ENCODE measurements around the gene RBM43. TPM values are rescaled to one million over a fixed set of nuclear protein-coding genes. Genes with fewer than 3 reads are reported as not detected.

RBM43 gene
- total and polyA plus RNA-seq, 9 of the 15 experiments (the other 6 are each of a cell fraction or from before 2014, with no cell fraction given) = 1.3 to 6.9 (median 3.8) TPM

DNA sequence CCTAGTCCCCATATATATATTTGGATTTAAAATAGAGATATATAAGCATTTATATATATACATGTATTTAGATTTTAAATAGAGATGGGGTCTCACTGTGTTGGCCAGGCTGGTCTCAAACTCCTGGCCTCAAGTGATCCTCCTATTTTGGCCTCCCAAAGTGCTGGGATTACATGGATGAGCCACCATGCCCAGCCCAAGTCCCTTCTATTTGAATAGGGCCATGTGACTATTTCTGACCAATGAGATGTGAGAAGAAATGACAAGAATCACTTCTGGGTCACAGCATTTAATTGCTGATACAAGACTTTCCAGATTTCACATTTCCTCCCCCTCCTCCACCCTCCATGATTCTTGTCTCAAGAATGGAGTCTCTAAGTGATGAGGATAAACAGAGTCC, 6.4 kb upstream of the RBM43 start (continued):
- TF ChIP-seq, protein P1, sequence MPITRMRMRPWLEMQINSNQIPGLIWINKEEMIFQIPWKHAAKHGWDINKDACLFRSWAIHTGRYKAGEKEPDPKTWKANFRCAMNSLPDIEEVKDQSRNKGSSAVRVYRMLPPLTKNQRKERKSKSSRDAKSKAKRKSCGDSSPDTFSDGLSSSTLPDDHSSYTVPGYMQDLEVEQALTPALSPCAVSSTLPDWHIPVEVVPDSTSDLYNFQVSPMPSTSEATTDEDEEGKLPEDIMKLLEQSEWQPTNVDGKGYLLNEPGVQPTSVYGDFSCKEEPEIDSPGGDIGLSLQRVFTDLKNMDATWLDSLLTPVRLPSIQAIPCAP (CRISPR knock-in tag; IDR thresholded peaks at IDR 0.05; ENCODE audit: borderline replicate concordance) = no peak
- TF ChIP-seq RBM25 (IDR thresholded peaks at IDR 0.05; ENCODE audit: low read depth, low read length, severe bottlenecking) (peak; percentile 47), CCNT2 (IDR thresholded peaks at IDR 0.05; ENCODE audit: borderline replicate concordance, extremely low read depth, insufficient read length, low read depth, low read length) (no peak)

DNA sequence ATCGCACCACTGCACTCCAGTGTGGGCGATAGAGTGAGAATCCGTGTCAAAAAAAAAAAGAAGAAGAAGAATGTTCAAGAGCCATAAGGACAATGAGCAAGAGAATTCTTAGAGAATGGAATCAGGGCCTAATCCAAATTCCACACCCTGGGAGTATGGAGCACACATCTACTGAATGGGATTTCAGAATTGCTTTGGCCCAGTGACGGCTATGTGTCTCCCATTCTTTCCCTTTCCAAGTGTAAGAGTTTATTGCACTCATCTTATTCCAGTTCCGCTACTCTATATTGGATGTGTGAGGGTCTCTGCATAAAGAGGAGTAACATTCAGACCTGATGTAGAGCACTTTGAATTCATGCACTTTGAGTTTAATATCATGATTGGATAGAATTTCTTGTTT, 5.9 kb upstream of the RBM43 start:
- H3K4me1 ChIP-seq (replicated peaks in 1 of 2; ENCODE audit: control insufficient read depth in 2 of 2, insufficient read depth in 2 of 2, low read length in 2 of 2) = peaks cover 1 to 3% of the 10 kb centered on the region in 2 experiments; a peak in 1 of 5 replicates
- H3K27ac ChIP-seq (ENCODE audit: extremely low read depth, low read depth, low read length) = no peak overlapping the region
- H3K4me2 ChIP-seq (ENCODE audit: insufficient read depth, low read length) = no peak overlapping the region
- no peak overlapping the region for H3K4me3 ChIP-seq
- FAIRE-seq = no peak
- 76% methylated on average over 5 of the region's 5 CpGs for WGBS (ENCODE audit: insufficient coverage, low coverage, missing lambda C conversion rate)
- H3K9me1 ChIP-seq (ENCODE audit: control insufficient read depth, insufficient read depth, low read length) = no peaks in the 10 kb centered on the region
- ChIA-PET POLR2A (no interaction called here), CTCF (ENCODE audit: low intra/inter-chr PET ratio) (no interaction called here)
- intact Hi-C loops (cut with micrococcal nuclease) = no loop called here
- TF ChIP-seq BRD4 (IDR thresholded peaks at IDR 0.05) = no peak
- peak; percentile 99 for TF ChIP-seq ZNF584 (CRISPR knock-in tag; IDR thresholded peaks at IDR 0.05; ENCODE audit: low read depth)
- no peak for DNase-seq (ENCODE audit: extremely low read depth in 1 of 4, low spot score in 3 of 4)
- ATAC-seq = no peak
- peaks cover 11% of the 10 kb centered on the region; the same call in 1 of the 3 replicates for H3K36me3 ChIP-seq (ENCODE audit: control insufficient read depth, insufficient read depth, low read length)
- H2AFZ ChIP-seq (ENCODE audit: low read depth, low read length) = no peak overlapping the region
- H3K79me2 ChIP-seq (ENCODE audit: control insufficient read depth, insufficient read depth, low read length) = no peaks in the 10 kb centered on the region
- H3K9ac ChIP-seq (ENCODE audit: insufficient read depth in 1 of 2, low read depth in 2 of 2, low read length in 2 of 2) = no peak overlapping the region
- BruUV-seq (replicated peaks) = no TSS peak
- in situ Hi-C loops (cut with MboI) = no loop called here
- H4K20me1 ChIP-seq (replicated peaks; ENCODE audit: control insufficient read depth, insufficient read depth, low read length) = no peaks in the 10 kb centered on the region
- H3K27me3 ChIP-seq (ENCODE audit: control insufficient read depth in 2 of 2, insufficient read depth in 2 of 2, low read length in 2 of 2) = no peaks in the 10 kb centered on the region
- no peaks in the 10 kb centered on the region for H3K9me3 ChIP-seq (replicated peaks; ENCODE audit: control insufficient read depth, insufficient read depth, low read depth, low read length)

Data from K562 (cell line).